NCI-H345 treated with DMSO at 0.1 percent for 48 hours (cell line): ENCODE measurements around the gene LMF1.

Experiments
- DNase-seq: peaks from one replicate; lab custom pipeline; 2025; ENCODE audit not compliant: unreplicated experiment; lab: John Stamatoyannopoulos, UW

Gene LMF1

DNA sequence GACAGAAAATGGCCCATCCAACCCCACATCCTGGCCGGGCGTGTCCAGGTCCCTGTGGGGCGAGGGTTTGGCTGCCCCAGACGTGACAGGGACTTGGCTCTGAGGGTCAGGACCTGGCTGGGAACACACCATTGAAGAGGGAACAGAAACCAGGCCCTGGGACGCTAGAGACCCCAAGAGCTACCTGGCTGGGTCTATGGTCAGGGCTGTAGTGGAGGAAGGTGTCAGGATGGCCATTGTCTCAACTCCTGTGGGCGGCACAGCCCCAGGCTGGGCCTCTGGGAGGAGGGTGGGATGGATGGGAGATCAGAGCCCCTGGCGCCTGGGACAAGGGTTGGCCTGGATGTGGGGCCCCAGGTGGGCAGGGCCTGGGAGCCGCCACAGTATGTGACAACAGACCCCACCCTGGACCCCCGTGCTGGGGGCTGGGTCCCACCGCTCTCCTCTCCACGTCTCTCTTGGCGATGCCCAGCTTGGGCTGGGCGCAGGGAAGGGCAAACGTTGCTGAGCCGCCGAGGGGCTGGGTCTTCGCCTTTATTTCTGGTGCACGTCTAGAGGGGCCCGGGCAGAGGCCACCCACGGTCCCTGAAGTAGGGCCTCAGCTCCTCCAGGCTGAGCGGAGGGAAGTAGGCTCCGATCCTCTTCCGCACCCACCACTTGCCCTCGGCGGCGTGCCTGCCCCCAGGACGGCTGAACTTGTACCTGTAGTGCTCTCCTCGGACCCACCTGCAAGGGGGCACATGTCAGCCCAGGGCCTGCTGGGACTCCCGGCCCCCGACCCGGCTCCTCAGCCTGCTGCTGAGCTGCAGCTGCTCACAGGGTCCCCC, 116.6 kb downstream of the LMF1 start:
- DNase-seq: no peak

DNA sequence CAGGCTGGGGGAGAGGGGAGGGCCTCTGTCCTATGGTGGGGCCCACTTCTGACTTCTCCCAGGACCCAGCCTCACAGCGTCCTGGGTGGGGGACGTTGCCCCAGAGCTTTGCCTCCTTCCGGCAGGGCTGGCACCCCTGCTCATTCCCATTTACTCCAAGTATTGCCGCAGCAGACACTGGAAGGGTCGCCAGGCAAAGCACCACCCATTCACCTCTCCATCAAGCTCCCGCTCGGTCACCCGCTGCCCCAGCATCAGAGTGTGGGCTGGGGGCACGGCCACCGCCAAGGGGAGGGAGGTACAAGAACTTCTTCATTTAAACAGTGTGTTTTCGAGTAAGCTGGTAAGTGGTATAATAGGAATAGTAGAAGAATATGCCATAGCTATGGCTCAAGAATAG, 117.5 kb downstream of the LMF1 start:
- no peak for DNase-seq

DNA sequence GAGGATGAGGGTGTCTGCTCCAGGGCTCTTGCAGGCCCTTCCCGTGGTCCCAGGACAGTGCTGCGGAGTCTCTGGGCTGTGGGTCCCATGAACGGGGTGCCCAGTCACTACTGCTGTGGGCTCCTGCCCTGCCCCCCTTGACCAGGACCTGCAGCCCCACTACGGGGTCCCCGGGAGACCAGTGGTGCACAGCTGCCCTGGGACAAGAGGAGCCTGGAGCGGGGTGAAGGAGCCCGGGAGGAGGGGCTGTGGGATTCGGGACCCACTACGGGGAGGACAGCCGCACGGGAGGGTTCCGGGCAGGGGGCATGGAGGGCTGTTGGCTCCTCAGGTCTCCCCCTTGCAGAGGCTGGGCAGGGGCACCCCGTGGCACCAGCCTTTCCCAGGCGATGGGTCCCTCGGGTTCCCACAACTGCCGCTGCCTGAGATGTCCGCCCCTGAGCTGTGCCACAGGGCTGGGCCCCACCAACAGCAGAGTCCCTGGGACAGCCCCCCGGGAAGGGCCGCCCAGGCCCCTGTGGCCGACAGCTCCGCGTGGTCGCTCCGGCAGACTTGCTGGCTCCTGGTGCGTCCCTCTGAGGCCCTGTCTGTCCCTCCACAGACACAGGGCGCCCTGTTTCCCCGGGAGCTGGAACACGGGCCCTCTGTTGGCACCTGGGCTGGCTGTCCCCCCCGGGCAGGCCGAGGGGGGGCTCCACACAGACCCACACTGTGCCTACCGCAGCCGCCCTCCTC, 118.2 kb downstream of the LMF1 start:
- DNase-seq: no peak

DNA sequence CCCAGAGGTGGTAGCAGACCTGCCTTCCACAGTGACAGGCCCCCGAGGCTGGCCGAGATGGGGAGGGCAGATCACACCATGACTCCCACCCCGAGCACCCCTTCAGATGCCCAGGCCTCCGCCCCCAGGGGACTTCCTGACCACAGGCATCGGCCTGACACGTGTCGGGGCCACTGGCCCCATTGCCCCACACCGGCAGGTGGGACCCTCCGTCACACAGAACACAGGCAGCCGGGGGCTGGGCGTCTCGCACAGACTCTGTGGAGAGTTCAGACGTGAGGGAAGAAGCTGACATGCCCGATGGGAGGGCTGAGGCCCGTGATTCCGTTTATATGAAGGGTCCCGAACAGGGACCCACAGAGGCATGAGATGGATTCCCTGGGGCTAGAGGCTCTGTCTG, 118.9 kb downstream of the LMF1 start:
- no peak for DNase-seq

DNA sequence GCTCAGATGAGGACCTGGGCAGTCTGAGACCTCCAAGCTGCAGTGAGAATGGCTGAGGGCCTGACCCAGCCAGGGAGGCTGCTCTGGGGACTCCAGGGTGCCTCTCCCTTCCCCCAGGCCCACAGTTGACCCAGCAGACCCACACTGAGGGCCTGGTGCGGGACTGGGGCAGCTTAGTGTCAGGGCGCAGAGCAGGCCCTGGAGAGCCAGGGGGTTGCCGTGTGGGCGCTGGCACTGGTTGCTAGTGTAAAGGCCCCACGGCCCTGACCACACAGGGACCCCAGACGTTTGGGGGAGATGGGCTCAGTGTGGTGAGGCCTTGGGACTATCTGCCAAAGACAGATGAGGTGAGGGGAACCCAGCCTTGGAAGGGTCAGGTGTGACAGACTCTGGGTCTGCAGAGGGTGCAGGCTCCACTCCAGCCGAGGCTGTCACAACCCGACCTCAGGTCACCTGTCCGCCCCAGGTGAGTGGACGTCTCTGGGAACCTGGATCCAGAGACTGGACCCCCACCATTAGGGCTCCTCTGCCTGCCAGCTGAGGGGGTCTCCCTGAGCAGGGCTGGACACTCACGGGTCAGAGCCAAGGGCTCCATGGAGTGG, 119.5 kb downstream of the LMF1 start:
- no peak for DNase-seq

DNA sequence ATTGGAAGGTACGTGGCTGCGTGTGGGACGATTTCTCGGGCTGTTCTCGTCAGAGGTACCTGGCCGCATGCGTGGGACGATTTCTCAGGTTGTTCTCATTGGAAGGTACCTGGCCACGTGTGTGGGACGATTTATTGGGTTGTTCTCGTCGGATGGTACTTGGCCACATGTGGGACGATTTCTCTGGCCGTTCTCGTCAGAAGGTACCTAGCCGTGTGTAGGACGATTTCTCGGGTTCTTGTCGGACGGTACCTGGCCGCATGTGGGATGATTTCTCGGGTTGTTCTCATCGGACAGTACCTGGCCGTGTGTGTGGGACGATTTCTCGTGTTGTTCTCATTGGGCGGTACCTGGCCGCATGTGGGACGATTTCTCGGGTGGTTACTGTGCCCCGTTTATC, 120.1 kb downstream of the LMF1 start:
- DNase-seq: no peak

DNA sequence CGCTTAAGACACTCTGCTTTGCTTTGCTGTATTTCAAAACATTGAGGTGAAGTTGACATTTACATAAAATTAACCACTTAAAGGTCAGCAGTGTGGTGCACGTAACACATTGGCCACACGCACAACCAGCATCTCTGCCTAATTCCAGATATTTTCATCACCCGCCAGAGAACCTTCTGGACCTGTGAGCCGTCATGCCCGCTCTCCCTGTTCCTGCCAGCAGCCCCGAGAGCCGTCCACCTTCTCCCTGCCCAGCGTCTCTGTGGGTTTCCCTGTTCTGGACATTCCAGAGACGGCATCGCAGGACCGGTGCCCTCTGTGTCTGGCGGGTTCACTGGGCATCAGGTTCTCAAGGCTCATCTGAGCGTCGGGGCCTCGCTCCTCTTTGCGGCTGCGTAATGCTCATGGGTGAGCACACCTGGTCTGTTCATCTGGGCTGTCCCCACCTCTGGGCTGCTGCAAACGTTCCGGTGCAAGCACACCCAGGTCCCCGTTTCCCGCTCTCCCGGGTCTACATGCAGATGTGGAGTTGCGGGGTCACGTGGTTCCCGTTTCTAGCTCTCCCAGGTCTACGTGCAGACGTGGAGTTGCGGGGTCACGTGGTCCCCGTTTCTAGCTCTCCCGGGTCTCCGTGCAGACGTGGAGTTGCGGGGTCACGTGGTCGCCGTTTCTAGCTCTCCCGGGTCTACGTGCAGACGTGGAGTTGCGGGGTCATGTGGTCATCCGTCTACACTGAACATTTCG, 122.1 kb downstream of the LMF1 start:
- no peak for DNase-seq

DNA sequence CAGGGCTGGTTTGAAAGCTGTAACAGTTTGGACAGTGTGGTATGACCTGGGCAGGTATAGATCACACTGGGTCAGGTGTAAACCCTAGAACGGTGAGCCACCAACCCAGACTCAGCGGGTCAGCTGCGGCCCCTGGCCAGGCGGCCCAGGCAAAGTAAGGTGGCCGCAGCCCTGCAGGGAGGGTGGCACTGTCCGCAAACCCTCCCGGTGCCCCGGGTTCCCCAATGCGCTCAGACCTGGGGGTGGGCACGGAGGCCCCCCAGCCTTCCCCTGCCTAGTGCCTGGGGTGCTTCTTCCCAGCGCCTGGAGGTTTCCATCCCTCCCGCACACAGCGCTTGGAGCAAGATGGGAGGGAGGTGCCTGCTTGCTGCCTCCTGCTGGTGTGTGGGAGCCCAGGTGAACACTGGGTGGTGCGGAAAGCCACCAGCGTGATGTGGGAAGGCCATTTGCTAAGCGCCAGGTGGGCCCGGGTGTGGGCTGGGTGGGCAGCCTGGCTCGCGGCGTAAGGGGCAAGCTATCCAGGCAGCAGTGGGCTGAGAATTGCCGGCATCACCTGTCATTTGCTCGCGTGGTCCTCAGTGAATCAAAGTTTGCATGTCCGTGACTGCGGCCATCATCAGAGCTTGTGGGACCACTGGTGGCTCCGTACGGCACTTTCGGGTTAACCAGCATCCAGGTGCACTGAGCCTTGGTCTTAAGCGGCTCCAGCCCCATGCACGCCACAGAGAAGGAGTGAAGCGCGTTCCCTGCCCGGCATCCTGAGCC, 122.9 kb downstream of the LMF1 start:
- DNase-seq: no peak

DNA sequence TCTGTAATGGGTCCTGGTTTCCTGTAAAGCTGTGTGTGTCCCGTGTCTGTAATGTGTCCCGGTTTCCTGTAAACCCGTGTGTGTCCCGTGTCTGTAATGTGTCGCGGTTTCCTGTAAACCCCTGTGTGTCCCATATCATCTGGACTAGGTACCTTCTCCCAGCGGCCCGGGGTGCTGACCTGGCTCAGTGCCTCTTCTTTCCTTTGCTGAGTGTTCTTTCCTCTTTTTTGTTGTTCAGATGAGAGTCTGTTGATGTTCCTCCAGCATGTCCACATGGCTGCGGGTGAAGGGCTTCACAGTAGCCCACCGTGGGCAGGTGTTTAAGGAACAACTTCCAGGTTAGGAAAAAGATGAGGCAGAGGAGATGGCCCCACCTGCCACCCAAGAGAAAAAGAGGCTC, 123.6 kb downstream of the LMF1 start:
- DNase-seq: no peak

DNA sequence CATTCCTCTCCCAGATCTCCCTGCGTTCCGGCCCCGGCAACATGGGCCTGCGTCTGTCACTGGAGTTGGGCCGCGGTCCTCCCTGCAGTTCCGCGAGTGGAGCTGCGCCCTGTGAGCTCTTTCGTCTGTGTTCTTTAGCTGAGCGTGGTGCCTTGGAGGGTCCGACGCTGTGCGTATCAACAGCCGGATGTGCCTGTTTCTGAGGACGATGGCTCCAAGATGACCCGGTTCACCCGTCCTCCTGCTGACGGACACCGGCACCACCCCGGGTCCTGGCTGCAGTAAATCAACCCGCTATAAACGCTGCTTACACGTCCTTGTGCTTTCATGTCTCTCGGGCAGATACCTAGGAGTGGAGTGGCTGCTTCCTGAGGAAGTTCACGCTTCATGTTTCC, 125.4 kb downstream of the LMF1 start:
- no peak for DNase-seq

DNA sequence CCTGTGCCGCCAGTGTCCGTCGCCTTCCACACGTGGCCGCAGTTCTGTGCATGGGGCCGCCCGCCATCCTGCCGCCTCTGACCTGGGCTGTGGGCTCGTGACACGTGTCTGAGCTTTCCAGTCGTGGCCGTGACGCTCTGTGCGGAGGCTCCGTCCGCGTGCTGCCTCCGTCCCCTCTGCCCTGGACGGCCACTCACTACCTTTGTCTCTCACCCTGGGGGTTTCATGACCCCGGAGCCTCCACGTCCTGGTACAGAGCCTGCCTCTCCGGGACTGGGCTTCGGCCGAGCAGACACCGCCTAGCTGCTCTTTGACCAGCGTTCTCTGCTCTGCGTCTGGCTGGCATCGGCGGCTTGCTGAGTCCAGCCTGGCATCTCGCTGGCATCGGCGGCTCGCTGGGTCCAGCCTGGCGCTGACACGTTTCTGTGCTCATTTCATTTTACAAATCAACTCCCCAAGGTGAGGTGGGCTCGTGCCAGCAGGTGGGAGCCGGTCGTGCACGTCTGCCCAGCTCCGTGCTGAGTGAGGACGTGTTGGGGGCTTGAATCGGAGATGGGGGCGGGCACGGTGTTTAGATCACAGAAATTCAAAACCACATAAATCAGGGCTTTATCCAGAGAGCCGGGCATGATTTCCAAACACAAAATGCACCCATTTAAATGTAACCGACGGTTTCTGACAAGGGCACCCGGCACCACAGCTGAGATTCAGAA, 126.0 kb downstream of the LMF1 start:
- no peak for DNase-seq

DNA sequence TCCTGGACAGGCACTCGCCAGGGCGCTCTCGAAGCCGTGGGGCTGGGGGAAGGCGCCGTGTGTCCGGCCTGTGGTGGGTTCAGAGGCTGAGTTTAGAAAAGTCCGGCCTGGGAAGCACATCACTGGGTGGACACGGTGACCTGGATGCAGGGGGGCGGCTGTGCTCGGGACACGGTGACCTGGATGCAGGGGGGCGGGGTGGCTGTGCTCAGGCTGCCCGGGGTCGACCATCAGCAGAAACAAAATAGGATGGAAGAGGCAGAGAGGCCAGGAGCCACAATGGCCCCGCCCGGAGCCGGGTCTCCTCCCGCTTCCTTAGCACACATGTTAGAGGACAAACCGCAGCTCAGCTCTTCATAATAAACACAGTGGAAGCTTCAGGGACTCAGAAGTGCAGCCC, 127.0 kb downstream of the LMF1 start:
- DNase-seq: no peak

DNA sequence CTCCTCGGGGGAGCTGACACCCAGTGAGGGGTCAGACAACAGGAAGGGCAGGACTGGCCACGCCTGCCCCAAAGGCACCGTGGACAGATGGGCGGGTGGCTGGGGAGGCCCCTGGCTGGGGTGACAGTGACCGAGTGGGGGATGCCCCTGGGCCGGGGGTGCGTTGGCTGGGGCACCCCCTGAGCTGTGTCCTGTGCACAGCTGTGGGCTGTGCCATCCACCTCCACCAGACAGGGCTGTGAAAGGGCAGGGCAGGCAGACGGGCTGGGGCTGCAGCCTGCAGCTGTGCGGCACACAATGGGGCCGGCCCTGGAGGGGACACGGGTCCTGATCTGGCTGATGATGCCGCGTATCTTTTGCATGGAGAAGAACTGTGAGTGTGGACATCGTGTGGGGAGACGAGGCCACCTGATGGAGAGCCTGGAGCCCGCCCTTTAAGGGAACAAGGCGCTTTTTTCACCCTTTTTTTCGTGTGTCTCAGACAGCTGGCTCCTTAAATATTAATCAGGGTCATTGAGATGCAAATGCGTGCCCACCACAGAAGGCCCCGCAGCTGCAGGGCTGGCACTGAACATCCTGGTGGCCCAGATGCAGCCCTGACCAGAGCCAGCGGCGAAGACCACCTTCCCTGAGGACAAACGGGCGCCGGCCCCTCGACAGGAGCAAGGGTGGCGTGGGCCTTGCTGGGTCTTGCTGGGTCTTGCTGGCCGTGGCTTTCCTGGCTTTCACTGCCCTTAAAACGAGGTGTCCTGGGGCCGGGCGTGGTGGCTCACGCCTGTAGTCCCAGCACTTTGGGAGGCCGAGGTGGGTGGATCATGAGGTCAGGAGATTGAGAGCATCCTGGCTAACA, 127.8 kb downstream of the LMF1 start:
- DNase-seq: no peak

DNA sequence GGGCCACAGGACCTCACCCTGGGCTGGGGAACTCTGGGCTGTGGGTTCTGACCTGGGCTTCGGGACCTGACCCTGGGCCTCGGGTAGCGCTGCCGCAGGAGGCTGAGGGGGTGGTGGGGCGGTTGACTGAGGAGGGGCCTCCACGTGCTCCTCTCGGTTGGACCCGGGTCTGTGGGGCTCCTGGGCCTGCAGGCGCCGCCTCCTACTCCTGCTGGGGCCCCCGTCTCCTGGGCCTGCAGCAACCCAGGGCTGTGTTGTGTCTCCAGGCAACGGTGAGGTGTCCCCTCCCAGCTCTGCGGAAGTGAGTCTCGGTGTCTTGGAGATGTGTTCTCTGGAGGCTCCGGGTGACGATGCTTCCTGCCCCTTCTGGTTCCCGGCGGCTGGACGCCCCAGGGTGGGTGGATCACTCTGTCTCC, 128.7 kb downstream of the LMF1 start:
- DNase-seq: no peak

DNA sequence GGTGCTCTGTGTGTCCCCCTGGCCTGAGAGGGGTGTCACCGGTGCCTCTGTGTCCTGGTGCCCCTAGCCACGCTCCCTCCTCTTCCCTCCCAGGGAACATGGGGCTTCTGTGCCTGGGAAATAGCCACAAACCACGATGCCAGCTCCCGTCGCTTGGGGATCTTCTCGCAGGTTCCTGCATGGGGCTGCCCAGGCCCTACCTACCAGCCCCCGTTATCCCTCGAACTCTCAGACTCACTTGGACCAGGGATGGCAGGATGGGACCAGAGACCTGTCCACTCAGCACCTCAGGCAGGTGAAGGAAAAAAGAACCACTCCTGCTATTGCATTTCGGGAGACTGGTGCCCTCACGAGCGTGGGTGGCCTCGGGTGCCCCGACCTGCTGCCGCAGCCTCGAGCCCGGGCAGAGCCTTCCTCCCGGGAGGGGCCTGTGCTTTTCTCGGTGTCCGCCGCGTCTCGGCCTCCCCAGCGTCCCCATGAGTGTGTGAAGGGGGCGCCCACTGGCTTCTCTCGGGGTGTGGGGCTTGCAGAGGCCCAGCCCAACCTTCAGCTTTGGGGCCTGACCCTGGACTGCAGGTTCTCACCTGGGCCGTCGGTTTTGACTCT, 129.2 kb downstream of the LMF1 start:
- no peak for DNase-seq

DNA sequence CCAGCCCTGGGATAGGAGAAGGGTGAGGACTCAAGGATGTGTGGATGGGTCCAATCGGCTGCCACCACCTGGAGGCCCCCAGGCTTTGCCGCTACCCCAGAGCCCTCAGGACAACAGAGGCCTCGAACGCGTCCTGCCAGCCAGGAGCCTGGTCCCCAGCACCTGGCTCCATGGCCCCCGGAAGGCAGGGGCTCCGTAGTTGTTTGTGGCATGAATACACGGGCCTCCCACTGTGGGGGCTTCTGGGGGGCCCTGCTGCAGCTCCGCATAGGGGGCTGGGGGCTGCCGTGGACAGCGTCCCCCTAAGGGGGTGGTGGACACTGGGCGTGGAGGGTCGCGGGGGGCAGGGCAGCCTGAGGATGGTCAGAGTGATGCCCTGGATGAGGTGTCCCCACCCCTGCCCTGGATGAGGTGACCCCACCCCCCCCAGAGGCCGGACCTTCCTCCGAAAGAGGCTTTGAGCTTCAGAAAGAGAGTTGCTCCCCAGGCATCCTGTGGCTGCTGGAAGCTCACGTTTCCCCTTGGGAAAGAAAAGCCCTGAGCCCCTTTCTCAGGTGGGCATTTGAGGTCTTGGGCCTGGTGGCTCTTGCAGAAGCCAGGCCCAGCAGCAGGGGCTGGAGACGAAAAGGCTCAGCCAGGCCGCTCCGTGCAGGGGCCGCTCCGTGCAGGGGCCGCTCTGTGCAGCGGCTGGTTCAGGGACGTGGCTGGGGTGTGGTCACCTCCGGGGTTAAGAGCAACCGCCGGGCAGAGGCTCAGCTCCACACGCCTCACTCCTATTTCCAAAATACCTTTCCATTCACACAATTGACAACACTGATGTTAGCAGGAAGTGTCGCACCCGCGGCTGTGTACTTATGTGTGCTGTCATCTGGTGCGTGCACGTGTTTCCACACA, 130.0 kb downstream of the LMF1 start:
- DNase-seq: no peak

DNA sequence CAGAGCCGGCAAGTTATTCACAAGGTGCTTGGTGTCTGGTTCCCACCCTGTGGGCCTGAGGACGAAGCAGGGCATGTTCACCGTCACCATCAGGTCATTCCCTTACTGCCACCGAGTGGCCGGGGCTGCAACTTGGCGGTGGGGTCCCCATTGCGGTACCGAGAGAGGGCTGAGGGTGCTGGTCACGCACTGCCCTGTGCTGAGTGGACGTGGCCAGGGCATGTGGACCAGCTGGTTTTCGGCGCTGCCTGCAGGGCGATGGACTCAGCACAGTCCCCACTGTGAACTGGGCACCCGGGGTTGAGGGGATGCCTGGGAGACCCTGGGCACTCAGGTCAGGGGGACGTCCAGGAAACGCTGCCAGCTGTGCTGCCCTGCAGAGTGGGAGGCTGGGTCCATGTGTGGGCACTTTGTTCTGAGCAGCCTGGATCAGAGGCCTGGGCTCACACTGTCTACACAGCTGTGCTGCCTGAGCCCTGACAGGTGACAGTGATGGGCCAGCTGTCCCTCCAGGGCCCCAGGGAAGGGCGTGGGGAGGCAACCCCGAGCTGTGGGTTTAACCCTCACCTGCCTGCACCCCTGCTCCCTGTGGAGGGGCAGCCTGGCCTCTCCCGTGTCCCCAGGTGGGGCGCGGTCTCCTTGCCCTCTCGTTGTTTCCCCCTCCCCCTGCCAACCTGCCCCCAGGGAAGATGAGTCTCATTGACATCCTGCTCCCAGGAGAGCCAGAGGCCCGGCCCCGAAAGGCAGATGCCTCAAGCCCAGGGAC, 131.0 kb downstream of the LMF1 start:
- no peak for DNase-seq
